ENCODE results near the gene USB1.

GRCh38 chr16:58025351-58026138 lies 24.3 kb downstream of the USB1 start, which contains the start of gene MMP15:
- TF ChIP-seq EZH2 (IDR thresholded peaks at IDR 0.05) (no peak), CTCF (IDR thresholded peaks at IDR 0.05) (no peak)
